Esophagus squamous epithelium (tissue), 4 donors: ENCODE measurements around the gene ACAT2.

Experiments
- POLR2A ChIP-seq, 4 donors: fragments of 450-650 bp; IDR thresholded peaks; one replicate each; pipeline ENCODE4 v1.6.1; 2017; ENCODE audit warnings: antibody characterized with exemption in 4 of 4, mild to moderate bottlenecking in 4 of 4, moderate library complexity in 3 of 4
- TF ChIP-seq, protein P1 (sequence below), 6 experiments: fragments of 450-650 bp in 4 of 6; fragments of 200-600 bp in 2 of 6; sonication (generic) in 2 of 6; IDR thresholded peaks; one replicate each; pipeline ENCODE4 v1.5.1; 2016 to 2019; ENCODE audit warnings: antibody characterized with exemption in 6 of 6, mild to moderate bottlenecking in 4 of 6, moderate library complexity in 4 of 6

- TF ChIP-seq, protein P1, sequence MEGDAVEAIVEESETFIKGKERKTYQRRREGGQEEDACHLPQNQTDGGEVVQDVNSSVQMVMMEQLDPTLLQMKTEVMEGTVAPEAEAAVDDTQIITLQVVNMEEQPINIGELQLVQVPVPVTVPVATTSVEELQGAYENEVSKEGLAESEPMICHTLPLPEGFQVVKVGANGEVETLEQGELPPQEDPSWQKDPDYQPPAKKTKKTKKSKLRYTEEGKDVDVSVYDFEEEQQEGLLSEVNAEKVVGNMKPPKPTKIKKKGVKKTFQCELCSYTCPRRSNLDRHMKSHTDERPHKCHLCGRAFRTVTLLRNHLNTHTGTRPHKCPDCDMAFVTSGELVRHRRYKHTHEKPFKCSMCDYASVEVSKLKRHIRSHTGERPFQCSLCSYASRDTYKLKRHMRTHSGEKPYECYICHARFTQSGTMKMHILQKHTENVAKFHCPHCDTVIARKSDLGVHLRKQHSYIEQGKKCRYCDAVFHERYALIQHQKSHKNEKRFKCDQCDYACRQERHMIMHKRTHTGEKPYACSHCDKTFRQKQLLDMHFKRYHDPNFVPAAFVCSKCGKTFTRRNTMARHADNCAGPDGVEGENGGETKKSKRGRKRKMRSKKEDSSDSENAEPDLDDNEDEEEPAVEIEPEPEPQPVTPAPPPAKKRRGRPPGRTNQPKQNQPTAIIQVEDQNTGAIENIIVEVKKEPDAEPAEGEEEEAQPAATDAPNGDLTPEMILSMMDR (IDR thresholded peaks at IDR 0.05) = peak in 1 of 6 experiments; percentile 8
- no peak for TF ChIP-seq POLR2A (IDR thresholded peaks at IDR 0.05)
These were observed 45.4 kb upstream of the ACAT2 start for GRCh38 chr6:159716247-159717096.
